Fibroblast of skin of abdomen (primary cell): ENCODE measurements around the gene MYRIP.

Experiments
- DNase-seq: peaks from one replicate; pipeline ENCODE4 v3.0.0-alpha.2; 2013

Gene MYRIP

DNA sequence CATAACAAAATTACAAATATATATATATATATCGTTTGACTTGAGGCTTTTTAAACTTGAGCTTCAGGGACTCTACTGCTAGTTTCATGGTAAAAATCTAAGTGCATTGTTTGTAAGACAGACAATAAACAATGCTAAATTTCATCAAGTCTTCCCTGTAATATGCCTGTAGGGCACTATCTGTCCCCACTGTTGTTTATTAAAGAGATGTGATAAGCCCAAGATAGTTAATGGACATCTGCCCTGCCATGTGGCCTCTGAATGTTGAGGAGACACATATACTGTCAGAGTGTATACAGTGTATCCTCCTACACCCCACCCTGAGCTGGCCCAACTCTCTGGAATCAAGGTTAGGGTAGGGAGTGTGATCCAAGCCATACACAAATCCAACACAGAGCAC, 485.0 kb downstream of the MYRIP start:
- no peak for DNase-seq

- DNase-seq, result no peak
Observed at GRCh38 chr3:40298075-40298474, 488.7 kb downstream of the MYRIP start.

GRCh38 chr3:40299130-40299720, 489.8 kb downstream of the MYRIP start:
- no peak for DNase-seq

DNA sequence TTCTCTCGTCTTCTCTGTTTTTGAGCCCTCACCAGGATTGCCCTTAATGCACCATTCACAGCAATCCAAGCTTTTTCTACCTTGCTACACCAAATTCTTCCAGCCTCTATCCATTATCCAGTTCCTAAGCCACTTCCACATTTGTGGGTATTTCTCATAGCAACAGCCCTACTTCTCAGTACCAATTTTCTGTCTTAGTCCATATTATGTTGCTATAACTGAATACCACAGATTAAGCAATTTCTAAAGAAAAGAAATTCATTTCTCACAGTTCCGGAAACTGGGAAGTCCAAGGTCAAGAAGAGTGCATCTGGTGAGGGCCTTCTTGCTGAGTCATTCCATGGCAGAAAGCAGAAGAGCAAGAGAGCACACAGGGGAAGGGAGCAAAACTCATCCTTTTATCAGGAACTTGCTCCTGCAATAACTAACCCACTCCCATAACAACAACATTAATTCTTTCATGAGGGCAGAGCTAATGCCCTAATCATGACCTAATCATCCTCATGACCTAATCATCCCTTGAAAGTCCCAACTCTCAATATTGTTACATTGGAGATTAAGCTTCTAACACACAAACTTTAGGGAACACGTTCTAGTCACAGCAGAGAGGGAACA, 490.4 kb downstream of the MYRIP start:
- DNase-seq, result peak; percentile 77

DNA sequence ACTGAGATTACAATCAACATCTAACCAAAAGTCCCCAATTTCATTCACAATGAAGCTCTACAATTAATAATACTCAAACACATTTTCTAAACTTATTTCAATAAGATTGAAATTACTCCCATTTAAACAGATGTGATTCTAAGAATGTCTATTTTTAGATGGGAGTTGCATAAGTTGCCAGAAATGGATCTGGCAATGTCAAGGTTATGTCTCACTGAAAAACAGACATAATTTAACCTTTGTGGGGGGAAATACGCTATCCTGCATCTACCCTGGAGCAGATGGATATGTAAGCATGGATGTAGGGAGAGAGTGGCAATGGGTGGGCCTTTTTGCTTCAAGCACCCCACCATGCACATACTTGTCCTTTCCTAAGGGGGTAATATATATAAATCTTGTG, 493.4 kb downstream of the MYRIP start:
- peak; percentile 12 for DNase-seq

GRCh38 chr3:40304352-40304751, 494.9 kb downstream of the MYRIP start:
- no peak for DNase-seq

GRCh38 chr3:40306336-40306735, 496.9 kb downstream of the MYRIP start:
- DNase-seq, result peak; percentile 38

DNA sequence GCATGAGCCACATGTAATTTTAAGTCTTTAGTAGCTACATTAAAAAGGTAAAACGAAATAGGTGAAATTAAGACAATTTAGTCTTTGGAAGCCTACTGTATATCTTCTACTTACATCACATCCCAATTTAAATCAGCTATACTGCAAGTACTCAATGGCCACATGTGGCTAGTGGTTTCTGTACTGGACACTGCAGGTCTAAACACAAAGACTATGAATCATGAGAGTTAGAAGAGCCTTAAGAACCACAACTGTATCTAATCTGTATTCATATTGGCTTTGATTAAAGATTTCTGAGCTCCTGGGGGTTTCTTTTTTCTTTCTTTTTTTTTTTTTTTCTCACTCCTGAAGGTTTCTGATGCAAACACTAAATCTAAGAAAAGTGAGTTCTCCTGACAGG, 497.8 kb downstream of the MYRIP start:
- no peak for DNase-seq

- no peak for DNase-seq
Observed at GRCh38 chr3:40308725-40309417, 499.5 kb downstream of the MYRIP start.

DNA sequence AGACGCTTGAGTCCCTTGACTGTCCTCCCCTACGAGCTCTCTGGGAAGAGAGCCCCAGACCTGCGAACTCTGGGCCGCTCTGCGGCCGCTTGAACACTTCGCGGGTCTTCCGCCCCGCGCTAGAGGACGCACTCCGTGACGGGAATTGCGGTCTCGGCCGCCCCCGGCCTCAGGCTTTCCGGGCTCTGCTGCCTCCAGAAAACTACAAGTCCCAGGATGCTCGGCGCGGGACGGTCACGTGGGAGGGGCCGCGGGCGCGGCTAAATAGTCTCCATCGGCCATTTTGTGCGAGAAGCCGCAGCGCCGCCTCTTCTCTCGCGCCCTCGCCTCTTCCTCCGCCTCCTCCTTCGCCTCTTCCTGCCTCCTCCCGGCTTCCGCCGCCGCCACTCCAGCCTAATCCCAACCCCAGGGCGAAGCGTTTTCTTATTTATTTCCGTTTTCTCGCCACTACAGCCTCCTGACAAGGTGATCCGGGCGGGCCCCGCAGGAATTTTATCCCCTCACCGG, 500.1 kb downstream of the MYRIP start, which contains the start of gene EIF1B:
Gene EIF1B (plus strand): TSS at position 290 of the 507 bp plus-strand sequence. CDS start 235 bp downstream, outside the sequence.
- peak; percentile 98 for DNase-seq
